Rectal smooth muscle tissue (tissue), 1 donor: Measurements from ENCODE around the gene ZFYVE28.

Experiments
- H3K27ac ChIP-seq: one replicate; pipeline ENCODE4 v1.7.0; 2013; ENCODE audit warnings: low read depth, low read length, inconsistent platforms
- H3K27me3 ChIP-seq: one replicate; pipeline ENCODE4 v1.7.0; 2013; ENCODE audit warnings: low read length; ENCODE audit not compliant: control insufficient read depth, insufficient read depth
- H3K36me3 ChIP-seq: one replicate; pipeline ENCODE4 v1.7.0; 2013; ENCODE audit warnings: low read length; ENCODE audit not compliant: control insufficient read depth, insufficient read depth
- H3K4me1 ChIP-seq: one replicate; pipeline ENCODE4 v1.7.0; 2013; ENCODE audit warnings: low read length; ENCODE audit not compliant: control insufficient read depth, insufficient read depth
- H3K4me3 ChIP-seq: one replicate; pipeline ENCODE4 v1.7.0; 2013; ENCODE audit warnings: low read length
- H3K9ac ChIP-seq: one replicate; pipeline ENCODE4 v1.7.0; 2013; ENCODE audit warnings: low read length

Gene ZFYVE28

GRCh38 chr4:2288051-2288541, 130.3 kb downstream of the ZFYVE28 start:
- Histone ChIP-seq H3K27me3 (no peaks in the 10 kb centered on the region), H3K9ac (no peak overlapping the region), H3K36me3 (no peaks in the 10 kb centered on the region), H3K4me1 (no peaks in the 10 kb centered on the region), H3K4me3 (no peak overlapping the region), H3K27ac (no peak overlapping the region)

- no peak overlapping the region for H3K9ac ChIP-seq
- H3K4me3 ChIP-seq: no peak overlapping the region
- no peaks in the 10 kb centered on the region for H3K36me3 ChIP-seq
- H3K27ac ChIP-seq: no peak overlapping the region
- no peaks in the 10 kb centered on the region for H3K27me3 ChIP-seq
- no peaks in the 10 kb centered on the region for H3K4me1 ChIP-seq
Measured at GRCh38 chr4:2287594-2287915, 130.9 kb downstream of the ZFYVE28 start.

- Histone ChIP-seq H3K27me3 (no peaks in the 10 kb centered on the region), H3K27ac (no peak overlapping the region), H3K9ac (no peak overlapping the region), H3K4me3 (no peak overlapping the region), H3K36me3 (no peaks in the 10 kb centered on the region), H3K4me1 (no peaks in the 10 kb centered on the region)
Measured at GRCh38 chr4:2286904-2287593, 131.4 kb downstream of the ZFYVE28 start.

GRCh38 chr4:2285613-2286381, 132.6 kb downstream of the ZFYVE28 start:
- Histone ChIP-seq H3K4me1 (no peaks in the 10 kb centered on the region), H3K27ac (no peak overlapping the region), H3K4me3 (no peak overlapping the region), H3K27me3 (no peaks in the 10 kb centered on the region), H3K36me3 (no peaks in the 10 kb centered on the region), H3K9ac (no peak overlapping the region)

- Histone ChIP-seq H3K9ac (no peak overlapping the region), H3K36me3 (no peaks in the 10 kb centered on the region), H3K27ac (no peak overlapping the region), H3K4me1 (no peaks in the 10 kb centered on the region), H3K4me3 (no peak overlapping the region), H3K27me3 (no peaks in the 10 kb centered on the region)
Measured at GRCh38 chr4:2284934-2285612, 133.4 kb downstream of the ZFYVE28 start.

- H3K36me3 ChIP-seq: no peaks in the 10 kb centered on the region
- no peak overlapping the region for H3K4me3 ChIP-seq
- H3K27ac ChIP-seq: no peak overlapping the region
- H3K9ac ChIP-seq: no peak overlapping the region
- no peaks in the 10 kb centered on the region for H3K27me3 ChIP-seq
- no peaks in the 10 kb centered on the region for H3K4me1 ChIP-seq
Measured at GRCh38 chr4:2284161-2284933, 134.1 kb downstream of the ZFYVE28 start.

GRCh38 chr4:2283199-2283711, 135.2 kb downstream of the ZFYVE28 start:
- H3K27ac ChIP-seq: no peak overlapping the region

GRCh38 chr4:2281575-2282343, 136.7 kb downstream of the ZFYVE28 start:
- Histone ChIP-seq H3K4me1 (no peaks in the 10 kb centered on the region), H3K27ac (no peak overlapping the region), H3K9ac (no peak overlapping the region), H3K27me3 (no peaks in the 10 kb centered on the region), H3K36me3 (no peaks in the 10 kb centered on the region), H3K4me3 (no peak overlapping the region)

More at GRCh38 chr4:2283199-2283711, 135.2 kb downstream of the ZFYVE28 start:
- H3K4me1 ChIP-seq: no peaks in the 10 kb centered on the region
- H3K4me3 ChIP-seq: no peak overlapping the region
- H3K9ac ChIP-seq: no peak overlapping the region
- no peaks in the 10 kb centered on the region for H3K36me3 ChIP-seq
- no peaks in the 10 kb centered on the region for H3K27me3 ChIP-seq

- H3K4me3 ChIP-seq: no peak overlapping the region
- H3K9ac ChIP-seq: no peak overlapping the region
- no peaks in the 10 kb centered on the region for H3K27me3 ChIP-seq
- H3K27ac ChIP-seq: no peak overlapping the region
- no peaks in the 10 kb centered on the region for H3K4me1 ChIP-seq
- no peaks in the 10 kb centered on the region for H3K36me3 ChIP-seq
Measured at GRCh38 chr4:2280531-2281300, 137.7 kb downstream of the ZFYVE28 start.

GRCh38 chr4:2277956-2278355, 140.5 kb downstream of the ZFYVE28 start:
- Histone ChIP-seq H3K4me3 (no peak overlapping the region), H3K36me3 (no peaks in the 10 kb centered on the region), H3K4me1 (no peaks in the 10 kb centered on the region), H3K9ac (no peak overlapping the region), H3K27me3 (no peaks in the 10 kb centered on the region), H3K27ac (no peak overlapping the region)
